K562 (cell line): ENCODE measurements around the gene POLR1A. TPM values are rescaled to one million over a fixed set of nuclear protein-coding genes. Genes with fewer than 3 reads are reported as not detected.

Experiments used
- ATAC-seq: fragments of 200-7000 bp; cut with Tn5 transposase; 3 replicates; pipeline ENCODE4 v1.9.1; 2020; ENCODE audit warnings: moderate library complexity
- BruUV-seq: library from RNA; stranded (reverse); fragments of 400-500 nt; replicated peaks from 2 replicates; lab custom pipeline; 2021; lab: Mats Ljungman, UMichigan
- CTCF ChIA-PET: fragments of 300-600 bp; formaldehyde crosslinking; extraction: SDS; loops from one replicate; lab custom pipeline; 2021; ENCODE audit warnings: low intra/inter-chr PET ratio; lab: Yijun Ruan, JAX
- POLR2A ChIA-PET: fragments of 300-600, 350-650 bp; sonication (Branson Sonifier 250); formaldehyde crosslinking; extraction: SDS; loops from one replicate; lab custom pipeline; 2021; ENCODE audit warnings: antibody characterized with exemption, inconsistent platforms; lab: Yijun Ruan, JAX
- DNase-seq, 4 experiments: peaks; one replicate each; pipeline versions ENCODE4 v3.0.0 to v3.0.0-alpha.2; 2011 to 2018; ENCODE audit warnings: low spot score in 3 of 4, mixed read lengths in 3 of 4; ENCODE audit errors: extremely low read depth in 1 of 4
- FAIRE-seq: peaks from 2 replicates; lab custom pipeline; 2011; peaks lifted over from hg19 to GRCh38; lab: Jason Lieb, UNC
- H2AFZ ChIP-seq: 2 replicates; pipeline ENCODE4 v1.6.0; 2011; ENCODE audit warnings: low read depth, low read length, control low read depth, inconsistent platforms
- H3K27ac ChIP-seq: fragments of 200-600 bp; 3 replicates; pipeline ENCODE4 v1.8.0; 2011; ENCODE audit warnings: low read depth, mild to moderate bottlenecking, control low read depth, inconsistent platforms, low read length, moderate library complexity, mixed read lengths; ENCODE audit errors: extremely low read depth
- H3K27me3 ChIP-seq, 2 experiments: fragments of 300-600 bp in 1 of 2; 2 replicates in 1 of 2; 3 replicates in 1 of 2; pipeline versions ENCODE4 v1.6.0 to v1.8.0; 2011; ENCODE audit warnings: inconsistent platforms in 2 of 2, low read length in 2 of 2, mild to moderate bottlenecking in 1 of 2, mixed read lengths in 1 of 2, moderate library complexity in 1 of 2; ENCODE audit not compliant: control insufficient read depth in 2 of 2, insufficient read depth in 2 of 2
- H3K36me3 ChIP-seq: fragments of 300-600 bp; 3 replicates; pipeline ENCODE4 v1.8.0; 2011; ENCODE audit warnings: mild to moderate bottlenecking, low read length, inconsistent platforms; ENCODE audit not compliant: control insufficient read depth, insufficient read depth
- H3K4me1 ChIP-seq, 2 experiments: fragments of 200-600 bp in 1 of 2; replicated peaks in 1 of 2; 2 replicates in 1 of 2; 3 replicates in 1 of 2; pipeline versions ENCODE4 v1.5.1 to v1.8.0; 2011; ENCODE audit warnings: inconsistent platforms in 2 of 2, low read length in 2 of 2, mild to moderate bottlenecking in 1 of 2, mixed read lengths in 1 of 2, moderate library complexity in 1 of 2; ENCODE audit not compliant: control insufficient read depth in 2 of 2, insufficient read depth in 2 of 2
- H3K4me2 ChIP-seq: 2 replicates; pipeline ENCODE4 v1.6.1; 2011; ENCODE audit warnings: low read length, control low read depth, inconsistent platforms, mixed read lengths; ENCODE audit not compliant: insufficient read depth
- H3K4me3 ChIP-seq: fragments of 200-600 bp; sonication (generic), shearing (Covaris generic); 2 replicates; pipeline ENCODE4 v1.5.1; 2016; ENCODE audit warnings: control low read depth, inconsistent platforms
- H3K79me2 ChIP-seq: fragments of 200-600 bp; 3 replicates; pipeline ENCODE4 v1.8.0; 2011; ENCODE audit warnings: low read length, inconsistent platforms; ENCODE audit not compliant: control insufficient read depth, insufficient read depth
- H3K9ac ChIP-seq, 2 experiments: 2 replicates each; pipeline versions ENCODE4 v1.6.0 to v1.6.1; 2011; ENCODE audit warnings: low read depth in 2 of 2, low read length in 2 of 2, control low read depth in 1 of 2, inconsistent platforms in 1 of 2, mild to moderate bottlenecking in 1 of 2, mixed read lengths in 1 of 2; ENCODE audit not compliant: insufficient read depth in 1 of 2
- H3K9me1 ChIP-seq: one replicate; pipeline ENCODE4 v1.6.0; 2011; ENCODE audit warnings: inconsistent platforms, mild to moderate bottlenecking, low read length, moderate library complexity; ENCODE audit not compliant: control insufficient read depth, insufficient read depth
- H3K9me3 ChIP-seq: replicated peaks from 2 replicates; pipeline ENCODE4 v1.5.1; 2011; ENCODE audit warnings: low read depth, low read length, inconsistent platforms; ENCODE audit not compliant: control insufficient read depth, insufficient read depth
- H4K20me1 ChIP-seq: replicated peaks from 2 replicates; pipeline ENCODE4 v1.6.1; 2011; ENCODE audit warnings: low read length, inconsistent platforms, mixed read lengths; ENCODE audit not compliant: control insufficient read depth, insufficient read depth
- ARHGAP35 ChIP-seq: fragments of 450-650 bp; IDR thresholded peaks from 2 replicates; pipeline ENCODE4 v1.6.1; 2018; ENCODE audit not compliant: partially characterized antibody
- CBFB ChIP-seq: sonication (generic); formaldehyde crosslinking; IDR thresholded peaks from 2 replicates; pipeline ENCODE4 v1.4.0; 2020; ENCODE audit warnings: mild to moderate bottlenecking, missing genetic modification reagents
- STAT5A ChIP-seq: IDR thresholded peaks from 2 replicates; pipeline ENCODE4 v1.6.1; 2012; ENCODE audit warnings: low read length, inconsistent platforms, borderline replicate concordance
- TAL1 ChIP-seq: fragments of 450-650 bp; IDR thresholded peaks from 2 replicates; pipeline ENCODE4 v1.6.1; 2016; ENCODE audit warnings: mild to moderate bottlenecking
- TCF3 ChIP-seq: sonication (generic); formaldehyde crosslinking; IDR thresholded peaks from 2 replicates; pipeline ENCODE4 v1.4.0; 2020; ENCODE audit warnings: mild to moderate bottlenecking, missing genetic modification reagents
- WGBS: fragments of 100-300 bp; shearing (Covaris generic); methylation state at CpG from one replicate; pipeline ENCODE4 v1.1.6; 2016; ENCODE audit warnings: low coverage, mixed read lengths; ENCODE audit not compliant: insufficient coverage; ENCODE audit errors: missing lambda C conversion rate; 5-methylcytosine and 5-hydroxymethylcytosine counted together
- in situ Hi-C: fragments of 300-500 bp; cut with MboI; formaldehyde crosslinking; loops from 4 replicates; pipeline ENCODE4 v1.15.0; 2018; ENCODE audit warnings: inconsistent platforms, mixed read lengths
- intact Hi-C: fragments of 100-400 bp; cut with micrococcal nuclease; formaldehyde crosslinking; loops from 2 replicates; pipeline ENCODE4 v1.14.2; 2022
- polyA plus RNA-seq, 8 experiments: library from polyadenylated mRNA; depleted of rRNA in 4 of 8; stranded (reverse) in 5 of 8; unstranded in 3 of 8; fragments of >200 nt; fragmentation: Nextera tagmentation in 2 of 8; fragmentation: Illumina TruSeq in 1 of 8; extraction: Ambion mirVana in 2 of 8; extraction: Trizol in 1 of 8; gene quantifications; 2 replicates each; pipeline versions ENCODE4 v1.2.1 to v1.2.3, GENCODE V29; 2011 to 2014; ENCODE audit warnings: inconsistent platforms in 1 of 8, missing spikeins in 1 of 8
- total RNA-seq, 7 experiments: library from RNA; depleted of rRNA in 6 of 7; stranded (reverse); fragments of >200 nt in 6 of 7; fragmentation: Illumina TruSeq in 2 of 7; extraction: Trizol in 2 of 7; gene quantifications; 2 replicates each; pipeline versions ENCODE4 v1.2.1 to v1.2.3, GENCODE V29; 2011 to 2021; ENCODE audit warnings: low replicate concordance in 1 of 7
- TF ChIP-seq, protein P1 (sequence below): fragments of 450-650 bp; conservative IDR thresholded peaks from 2 replicates; pipeline ENCODE4 v1.6.1; 2016; ENCODE audit warnings: missing genetic modification characterization, low read depth, mild to moderate bottlenecking, control low read depth, missing compliant biosample characterization
- TF ChIP-seq, protein P2 (sequence below), 2 experiments: fragments of 450-650 bp in 1 of 2; sonication (generic) in 1 of 2; formaldehyde crosslinking; conservative IDR thresholded peaks; 2 replicates each; pipeline versions ENCODE4 v1.4.0 to v1.8.1; 2020 to 2022; ENCODE audit warnings: mild to moderate bottlenecking in 1 of 2, missing genetic modification reagents in 1 of 2

POLR1A gene
- total and polyA plus RNA-seq, 9 of the 15 experiments (the other 6 are each of a cell fraction or from before 2014, with no cell fraction given): 3.0 to 72.1 (median 21.8) TPM

DNA sequence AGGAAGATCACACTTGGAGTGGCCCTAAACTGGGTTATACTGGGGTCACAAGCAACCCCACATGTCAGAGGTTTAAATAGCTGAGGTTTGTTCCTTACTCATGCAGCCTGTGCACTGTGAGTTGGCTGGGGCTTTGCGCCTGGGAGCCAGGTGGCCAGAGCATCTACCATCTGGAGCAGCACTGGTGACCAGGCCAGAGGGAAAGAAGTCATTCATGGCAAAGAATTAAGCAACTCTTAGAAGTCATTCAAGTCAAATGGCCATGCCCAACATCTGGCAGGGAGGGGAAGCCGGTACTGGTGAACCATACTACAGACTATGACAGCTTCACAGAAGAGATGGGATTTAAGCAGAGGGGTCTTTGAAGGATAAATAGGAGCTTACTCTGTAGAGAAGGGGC is 90.7 kb downstream of the POLR1A start:
- Histone ChIP-seq H3K9me1 (no peaks in the 10 kb centered on the region), H3K4me1 (peaks cover 9 to 32% of the 10 kb centered on the region in 2 experiments; a peak in 4 of 5 replicates), H3K79me2 (no peaks in the 10 kb centered on the region), H3K9ac (no peak overlapping the region), H3K36me3 (no peaks in the 10 kb centered on the region), H2AFZ (no peak overlapping the region), H3K27ac (no peak overlapping the region), H3K9me3 (peaks cover 9% of the 10 kb centered on the region), H4K20me1 (no peaks in the 10 kb centered on the region), H3K27me3 (no peaks in the 10 kb centered on the region), H3K4me3 (no peak overlapping the region), H3K4me2 (no peak overlapping the region)
- BruUV-seq: no TSS peak
- CTCF ChIA-PET: no interaction called here
- POLR2A ChIA-PET: no interaction called here
- DNase-seq: no peak
- TF ChIP-seq, protein P1, sequence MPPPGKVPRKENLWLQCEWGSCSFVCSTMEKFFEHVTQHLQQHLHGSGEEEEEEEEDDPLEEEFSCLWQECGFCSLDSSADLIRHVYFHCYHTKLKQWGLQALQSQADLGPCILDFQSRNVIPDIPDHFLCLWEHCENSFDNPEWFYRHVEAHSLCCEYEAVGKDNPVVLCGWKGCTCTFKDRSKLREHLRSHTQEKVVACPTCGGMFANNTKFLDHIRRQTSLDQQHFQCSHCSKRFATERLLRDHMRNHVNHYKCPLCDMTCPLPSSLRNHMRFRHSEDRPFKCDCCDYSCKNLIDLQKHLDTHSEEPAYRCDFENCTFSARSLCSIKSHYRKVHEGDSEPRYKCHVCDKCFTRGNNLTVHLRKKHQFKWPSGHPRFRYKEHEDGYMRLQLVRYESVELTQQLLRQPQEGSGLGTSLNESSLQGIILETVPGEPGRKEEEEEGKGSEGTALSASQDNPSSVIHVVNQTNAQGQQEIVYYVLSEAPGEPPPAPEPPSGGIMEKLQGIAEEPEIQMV: no peak
- TF ChIP-seq ARHGAP35 (no peak), TAL1 (no peak), TCF3 (CRISPR knock-in tag) (no peak), CBFB (no peak), STAT5A (no peak)
- TF ChIP-seq, protein P2, sequence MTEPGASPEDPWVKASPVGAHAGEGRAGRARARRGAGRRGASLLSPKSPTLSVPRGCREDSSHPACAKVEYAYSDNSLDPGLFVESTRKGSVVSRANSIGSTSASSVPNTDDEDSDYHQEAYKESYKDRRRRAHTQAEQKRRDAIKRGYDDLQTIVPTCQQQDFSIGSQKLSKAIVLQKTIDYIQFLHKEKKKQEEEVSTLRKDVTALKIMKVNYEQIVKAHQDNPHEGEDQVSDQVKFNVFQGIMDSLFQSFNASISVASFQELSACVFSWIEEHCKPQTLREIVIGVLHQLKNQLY (CRISPR knock-in tag; conservative IDR thresholded peaks at IDR 0.05): no peak
- in situ Hi-C loops: no loop called here
- no peak for ATAC-seq
- no peak for FAIRE-seq
- intact Hi-C loops: no loop called here
- WGBS: 81% methylated on average over 2 of the region's 2 CpGs
